Fibroblast of mammary gland (primary cell): Measurements from ENCODE around the gene JMJD4.

Source experiments
- DNase-seq: peaks from one replicate; pipeline ENCODE4 v3.0.0-alpha.2; 2010; ENCODE audit warnings: low read depth
- H3K4me3 ChIP-seq: 2 replicates; pipeline ENCODE4 v1.5.1; 2011; ENCODE audit warnings: low read depth, mild to moderate bottlenecking, low read length, moderate library complexity; ENCODE audit not compliant: control insufficient read depth
- CTCF ChIP-seq: conservative IDR thresholded peaks from 2 replicates; pipeline ENCODE4 v1.5.1; 2011; ENCODE audit warnings: low read depth, low read length, inconsistent platforms; ENCODE audit not compliant: control insufficient read depth, insufficient read depth

Gene JMJD4

GRCh38 chr1:227778401-227778947, 43.4 kb upstream of the JMJD4 start:
- peak; percentile 79 for DNase-seq
- no peak for TF ChIP-seq CTCF
- no peak overlapping the region for H3K4me3 ChIP-seq

GRCh38 chr1:227777646-227778045, 42.5 kb upstream of the JMJD4 start:
- DNase-seq: no peak
- no peak overlapping the region for H3K4me3 ChIP-seq
- no peak for TF ChIP-seq CTCF

- DNase-seq: no peak
- TF ChIP-seq CTCF: no peak
- no peak overlapping the region for H3K4me3 ChIP-seq
Observed at GRCh38 chr1:227777156-227777555, 42.1 kb upstream of the JMJD4 start.

- peak; percentile 65 for DNase-seq
- TF ChIP-seq CTCF: no peak
- H3K4me3 ChIP-seq: no peak overlapping the region
Observed at GRCh38 chr1:227776331-227776771, 41.2 kb upstream of the JMJD4 start.

GRCh38 chr1:227775841-227776240, 40.7 kb upstream of the JMJD4 start:
- no peak overlapping the region for H3K4me3 ChIP-seq
- no peak for DNase-seq
- no peak for TF ChIP-seq CTCF

GRCh38 chr1:227774821-227775661, 39.9 kb upstream of the JMJD4 start:
- DNase-seq: peak; percentile 78
- no peak overlapping the region for H3K4me3 ChIP-seq
- no peak for TF ChIP-seq CTCF
